ENCODE results near the gene FARP2.

DNA sequence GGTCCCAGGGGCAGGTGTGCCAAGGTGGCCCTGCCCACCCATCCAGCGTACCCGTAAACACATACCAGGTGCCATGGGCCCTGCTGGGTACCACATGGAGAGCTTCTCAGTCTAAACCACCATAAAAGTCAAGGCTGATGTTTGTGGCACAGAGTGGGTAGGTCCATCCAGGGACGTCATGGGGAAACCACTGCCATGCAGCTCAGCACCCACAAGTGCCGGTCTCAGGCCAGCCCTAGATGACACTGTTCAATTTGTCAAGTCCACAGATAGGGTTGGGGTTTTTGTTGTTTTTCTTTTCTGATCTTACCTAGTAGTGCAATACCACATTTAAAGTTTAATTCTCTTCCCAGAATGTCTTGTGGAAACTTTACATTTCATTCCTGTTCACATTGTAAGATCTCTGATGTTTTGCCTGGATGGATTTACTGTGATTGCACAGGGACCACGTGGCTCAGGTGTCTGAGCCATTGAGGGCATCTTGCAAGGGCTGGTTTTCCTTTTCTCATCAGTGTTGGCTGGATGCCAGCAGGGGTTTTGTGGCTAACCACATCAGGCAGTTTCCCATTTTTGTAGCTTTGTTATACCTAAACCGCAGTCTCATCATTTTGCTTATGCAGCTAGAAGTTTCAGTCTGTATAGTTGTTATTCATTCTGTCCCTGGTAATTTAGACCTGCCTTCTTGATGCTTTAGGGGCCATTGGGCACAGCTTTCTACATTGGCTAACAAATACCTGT lies 87.6 kb downstream of the FARP2 start:
- no peak for TF ChIP-seq POLR2A (IDR thresholded peaks at IDR 0.05)
- TF ChIP-seq, protein P1, sequence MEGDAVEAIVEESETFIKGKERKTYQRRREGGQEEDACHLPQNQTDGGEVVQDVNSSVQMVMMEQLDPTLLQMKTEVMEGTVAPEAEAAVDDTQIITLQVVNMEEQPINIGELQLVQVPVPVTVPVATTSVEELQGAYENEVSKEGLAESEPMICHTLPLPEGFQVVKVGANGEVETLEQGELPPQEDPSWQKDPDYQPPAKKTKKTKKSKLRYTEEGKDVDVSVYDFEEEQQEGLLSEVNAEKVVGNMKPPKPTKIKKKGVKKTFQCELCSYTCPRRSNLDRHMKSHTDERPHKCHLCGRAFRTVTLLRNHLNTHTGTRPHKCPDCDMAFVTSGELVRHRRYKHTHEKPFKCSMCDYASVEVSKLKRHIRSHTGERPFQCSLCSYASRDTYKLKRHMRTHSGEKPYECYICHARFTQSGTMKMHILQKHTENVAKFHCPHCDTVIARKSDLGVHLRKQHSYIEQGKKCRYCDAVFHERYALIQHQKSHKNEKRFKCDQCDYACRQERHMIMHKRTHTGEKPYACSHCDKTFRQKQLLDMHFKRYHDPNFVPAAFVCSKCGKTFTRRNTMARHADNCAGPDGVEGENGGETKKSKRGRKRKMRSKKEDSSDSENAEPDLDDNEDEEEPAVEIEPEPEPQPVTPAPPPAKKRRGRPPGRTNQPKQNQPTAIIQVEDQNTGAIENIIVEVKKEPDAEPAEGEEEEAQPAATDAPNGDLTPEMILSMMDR (IDR thresholded peaks at IDR 0.05), result no peak

Measured in right lobe of liver (tissue), 4 donors.